OCI-LY1 (cell line): ENCODE results near the gene KHDRBS2.
"Not testable (repeated sequence)": the region's sequence is repeated elsewhere in the genome, so short reads cannot be mapped to it uniquely, and the experiment has no call there.

Experiments
- H2AFZ ChIP-seq: fragments of 200-600 bp; sonication (generic), shearing (Covaris generic); 2 replicates; pipeline ENCODE4 v1.6.0; 2014; ENCODE audit warnings: antibody characterized with exemption, mild to moderate bottlenecking, low read length
- H3F3A ChIP-seq: fragments of 200-600 bp; sonication (generic), shearing (Covaris generic); 2 replicates; pipeline ENCODE4 v1.6.0; 2014; ENCODE audit warnings: mild to moderate bottlenecking, antibody characterized with exemption, low read length, moderate library complexity; ENCODE audit not compliant: insufficient read depth
- H3K27ac ChIP-seq: fragments of 200-600 bp; sonication (generic); 2 replicates; pipeline ENCODE4 v1.5.1; 2014; ENCODE audit warnings: low read length, mixed run types, mild to moderate bottlenecking, low read depth; ENCODE audit not compliant: poor library complexity, severe bottlenecking
- H3K27me3 ChIP-seq: fragments of 200-600 bp; sonication (generic); 2 replicates; pipeline ENCODE4 v1.6.0; 2014; ENCODE audit warnings: antibody characterized with exemption, mild to moderate bottlenecking, low read length, moderate library complexity; ENCODE audit not compliant: insufficient read depth
- H3K36me3 ChIP-seq: fragments of 200-600 bp; sonication (generic); 2 replicates; pipeline ENCODE4 v1.6.1; 2014; ENCODE audit warnings: mild to moderate bottlenecking, antibody characterized with exemption, low read length, moderate library complexity, mixed read lengths; ENCODE audit not compliant: insufficient read depth
- H3K4me1 ChIP-seq: fragments of 200-600 bp; sonication (generic); 2 replicates; pipeline ENCODE4 v1.5.1; 2014; ENCODE audit warnings: mild to moderate bottlenecking, low read length, moderate library complexity; ENCODE audit not compliant: insufficient read depth, severe bottlenecking
- H3K4me2 ChIP-seq: fragments of 200-600 bp; sonication (generic), shearing (Covaris generic); 2 replicates; pipeline ENCODE4 v1.6.1; 2014; ENCODE audit warnings: low read length
- H3K4me3 ChIP-seq: fragments of 200-600 bp; sonication (generic); 2 replicates; pipeline ENCODE4 v1.5.1; 2014; ENCODE audit warnings: low read length, low read depth, mild to moderate bottlenecking, mixed read lengths; ENCODE audit not compliant: poor library complexity, severe bottlenecking
- H3K79me2 ChIP-seq: fragments of 200-600 bp; shearing (Covaris generic); 2 replicates; pipeline ENCODE4 v1.6.1; 2016; ENCODE audit warnings: mixed run types, low read length, mixed read lengths; ENCODE audit not compliant: insufficient read depth
- H3K9ac ChIP-seq: fragments of 200-600 bp; sonication (generic), shearing (Covaris generic); 2 replicates; pipeline ENCODE4 v1.6.1; 2014; ENCODE audit warnings: mild to moderate bottlenecking, low read length, mixed read lengths
- H3K9me2 ChIP-seq: fragments of 200-600 bp; sonication (generic), shearing (Covaris generic); 2 replicates; pipeline ENCODE4 v1.6.1; 2014; ENCODE audit warnings: low read depth, mild to moderate bottlenecking, low read length, mixed read lengths
- H3K9me3 ChIP-seq: fragments of 200-600 bp; shearing (Covaris generic); 2 replicates; pipeline ENCODE4 v1.6.1; 2014; ENCODE audit warnings: low read length, mixed read lengths
- H4K20me1 ChIP-seq: fragments of 200-600 bp; sonication (generic), shearing (Covaris generic); 2 replicates; pipeline ENCODE4 v1.6.0; 2016; ENCODE audit warnings: mild to moderate bottlenecking, low read length; ENCODE audit not compliant: insufficient read depth
- EZH2 ChIP-seq: fragments of 200-600 bp; sonication (generic), shearing (Covaris generic); IDR thresholded peaks from 2 replicates; pipeline ENCODE4 v1.8.0; 2017; ENCODE audit warnings: borderline replicate concordance, mixed run types, mild to moderate bottlenecking, antibody characterized with exemption, low read length, moderate library complexity, mixed read lengths
- TF ChIP-seq, protein P1 (sequence below): fragments of 200-600 bp; sonication (generic), shearing (Covaris generic); IDR thresholded peaks from 2 replicates; pipeline ENCODE4 v1.5.1; 2017; ENCODE audit warnings: mild to moderate bottlenecking, antibody characterized with exemption, low read length, moderate library complexity, mixed read lengths

Gene KHDRBS2

DNA sequence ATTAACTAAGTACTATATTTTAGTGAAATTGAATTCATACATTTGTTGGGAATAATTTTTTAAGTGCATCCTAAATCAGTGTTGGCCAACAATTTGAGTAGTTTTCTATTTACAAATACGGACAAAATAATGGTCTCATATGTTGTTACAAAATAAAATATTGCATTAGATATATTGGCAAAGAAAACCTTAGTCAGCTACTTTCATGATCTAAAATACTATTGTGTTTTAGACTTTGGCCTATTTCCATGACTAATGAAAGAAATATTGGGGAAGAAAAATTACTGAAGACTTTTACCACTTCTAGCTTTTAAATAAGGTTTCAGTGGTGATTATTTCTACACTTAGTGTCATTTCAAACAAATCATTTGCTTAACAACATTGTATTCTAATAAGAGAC, 498.0 kb downstream of the KHDRBS2 start:
- Histone ChIP-seq H3K27ac (no peak overlapping the region), H3K4me1 (no peaks in the 10 kb centered on the region), H3K9me3 (no peaks in the 10 kb centered on the region), H3K4me3 (no peak overlapping the region), H3F3A (no peaks in the 10 kb centered on the region), H3K9ac (no peak overlapping the region), H2AFZ (no peak overlapping the region), H3K36me3 (no peaks in the 10 kb centered on the region), H3K79me2 (no peaks in the 10 kb centered on the region), H3K9me2 (no peaks in the 10 kb centered on the region), H4K20me1 (no peaks in the 10 kb centered on the region), H3K27me3 (no peaks in the 10 kb centered on the region), H3K4me2 (no peak overlapping the region)
- no peak for TF ChIP-seq EZH2
- TF ChIP-seq, protein P1, sequence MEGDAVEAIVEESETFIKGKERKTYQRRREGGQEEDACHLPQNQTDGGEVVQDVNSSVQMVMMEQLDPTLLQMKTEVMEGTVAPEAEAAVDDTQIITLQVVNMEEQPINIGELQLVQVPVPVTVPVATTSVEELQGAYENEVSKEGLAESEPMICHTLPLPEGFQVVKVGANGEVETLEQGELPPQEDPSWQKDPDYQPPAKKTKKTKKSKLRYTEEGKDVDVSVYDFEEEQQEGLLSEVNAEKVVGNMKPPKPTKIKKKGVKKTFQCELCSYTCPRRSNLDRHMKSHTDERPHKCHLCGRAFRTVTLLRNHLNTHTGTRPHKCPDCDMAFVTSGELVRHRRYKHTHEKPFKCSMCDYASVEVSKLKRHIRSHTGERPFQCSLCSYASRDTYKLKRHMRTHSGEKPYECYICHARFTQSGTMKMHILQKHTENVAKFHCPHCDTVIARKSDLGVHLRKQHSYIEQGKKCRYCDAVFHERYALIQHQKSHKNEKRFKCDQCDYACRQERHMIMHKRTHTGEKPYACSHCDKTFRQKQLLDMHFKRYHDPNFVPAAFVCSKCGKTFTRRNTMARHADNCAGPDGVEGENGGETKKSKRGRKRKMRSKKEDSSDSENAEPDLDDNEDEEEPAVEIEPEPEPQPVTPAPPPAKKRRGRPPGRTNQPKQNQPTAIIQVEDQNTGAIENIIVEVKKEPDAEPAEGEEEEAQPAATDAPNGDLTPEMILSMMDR = no peak

DNA sequence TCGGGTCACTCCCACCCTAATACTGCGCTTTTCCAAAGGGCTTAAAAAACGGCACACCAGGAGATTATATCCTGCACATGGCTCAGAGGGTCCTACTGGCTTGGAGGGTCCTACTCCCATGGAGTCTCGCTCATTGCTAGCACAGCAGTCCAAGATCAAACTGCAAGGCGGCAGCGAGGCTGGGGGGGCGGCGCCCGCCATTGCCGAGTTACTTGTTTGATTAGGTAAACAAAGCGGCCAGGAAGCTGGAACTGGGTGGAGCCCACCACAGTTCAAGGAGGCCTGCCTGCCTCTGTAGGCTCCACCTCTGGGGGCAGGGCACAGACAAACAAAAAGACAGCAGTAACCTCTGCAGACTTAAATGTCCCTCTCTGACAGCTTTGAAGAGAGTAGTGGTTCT, 516.6 kb downstream of the KHDRBS2 start:
- not testable (repeated sequence) for H3K9me2 ChIP-seq, H3K27ac ChIP-seq, H3K36me3 ChIP-seq, H3K9me3 ChIP-seq, H3K4me1 ChIP-seq, H3K4me2 ChIP-seq, H3K9ac ChIP-seq, H3F3A ChIP-seq, H3K27me3 ChIP-seq, H4K20me1 ChIP-seq, H2AFZ ChIP-seq, H3K79me2 ChIP-seq, H3K4me3 ChIP-seq

DNA sequence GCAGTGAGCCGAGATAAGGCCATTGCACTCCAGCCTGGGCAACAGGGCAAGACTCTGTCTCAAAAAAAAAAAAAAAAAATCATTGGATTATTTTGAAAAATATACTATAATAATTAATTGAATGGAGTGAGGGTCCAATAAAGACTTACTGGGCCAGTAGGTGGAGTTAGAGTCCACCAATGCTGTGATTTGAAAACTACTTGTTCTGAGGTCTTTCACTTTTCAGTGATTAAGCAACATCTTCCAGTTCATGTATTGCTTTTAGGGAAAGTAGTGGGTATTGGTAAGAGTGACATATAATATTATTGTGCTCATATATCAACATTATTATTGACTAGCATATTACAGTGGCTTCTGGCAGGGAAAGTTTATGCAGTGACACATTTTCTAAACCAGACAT, 530.3 kb downstream of the KHDRBS2 start:
- Histone ChIP-seq H3K79me2 (no peaks in the 10 kb centered on the region), H3K9me3 (no peaks in the 10 kb centered on the region), H3K36me3 (no peaks in the 10 kb centered on the region), H2AFZ (no peak overlapping the region), H3K9ac (no peak overlapping the region), H3F3A (no peaks in the 10 kb centered on the region), H3K4me3 (no peak overlapping the region), H3K9me2 (no peaks in the 10 kb centered on the region), H3K27me3 (no peaks in the 10 kb centered on the region), H3K27ac (no peak overlapping the region), H3K4me2 (no peak overlapping the region), H4K20me1 (no peaks in the 10 kb centered on the region), H3K4me1 (no peaks in the 10 kb centered on the region)
- no peak for TF ChIP-seq EZH2
- TF ChIP-seq, protein P1 = no peak

DNA sequence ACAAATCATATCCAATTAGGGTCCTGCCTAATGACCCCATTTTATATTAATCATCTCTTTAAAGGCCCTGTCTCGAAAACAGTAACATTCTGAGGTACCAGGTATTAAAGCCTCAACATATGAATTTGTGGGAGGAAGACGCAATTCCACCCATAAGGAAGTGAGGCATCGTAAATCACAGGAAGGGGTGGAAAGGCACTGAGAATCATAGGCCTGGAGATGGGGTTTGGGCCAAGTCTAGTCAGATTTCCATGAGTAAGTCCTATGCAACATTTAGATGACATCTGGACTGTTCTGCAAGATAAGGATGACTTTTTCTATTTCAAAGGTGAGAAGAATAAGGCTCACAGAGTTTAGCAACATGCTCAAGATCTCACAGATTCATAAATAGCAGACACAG, 534.0 kb downstream of the KHDRBS2 start:
- Histone ChIP-seq H3F3A (no peaks in the 10 kb centered on the region), H3K79me2 (no peaks in the 10 kb centered on the region), H4K20me1 (no peaks in the 10 kb centered on the region), H3K36me3 (no peaks in the 10 kb centered on the region), H2AFZ (no peak overlapping the region), H3K4me3 (no peak overlapping the region), H3K4me1 (no peaks in the 10 kb centered on the region), H3K27me3 (no peaks in the 10 kb centered on the region), H3K9ac (no peak overlapping the region), H3K27ac (no peak overlapping the region), H3K4me2 (no peak overlapping the region), H3K9me2 (no peaks in the 10 kb centered on the region), H3K9me3 (no peaks in the 10 kb centered on the region)
- TF ChIP-seq EZH2 = no peak
- TF ChIP-seq, protein P1 = no peak
